ENCODE data around the gene MESP1. TPM values are rescaled to one million over a fixed set of nuclear protein-coding genes. Genes with fewer than 3 reads are reported as not detected.

MESP1 gene
- total RNA-seq, 1 experiment from 2014 or later = 32.9 TPM

GRCh38 chr15:89799011-89799911 is 48.2 kb upstream of the MESP1 start:
- no TSS peak for BruUV-seq (replicated peaks)
- Histone ChIP-seq H3K9me2 (replicated peaks; ENCODE audit: low read length) (no peaks in the 10 kb centered on the region), H3K36me3 (ENCODE audit: low read depth, low read length) (no peaks in the 10 kb centered on the region; the same call in 1 of the 2 replicates), H3K4me1 (ENCODE audit: insufficient read depth, low read length) (peaks cover 10% of the 10 kb centered on the region), H3K27ac (ENCODE audit: low read length) (no peak overlapping the region), H3K4me3 (ENCODE audit: low read length) (no peak overlapping the region), H3K79me2 (ENCODE audit: low read length) (no peaks in the 10 kb centered on the region), H3K4me2 (ENCODE audit: low read length) (no peak overlapping the region), H3F3A (ENCODE audit: low read length, unreplicated experiment) (no peaks in the 10 kb centered on the region), H3K9ac (ENCODE audit: low read length) (no peak overlapping the region), H4K20me1 (ENCODE audit: low read length) (no peaks in the 10 kb centered on the region), H3K9me3 (ENCODE audit: low read length) (no peaks in the 10 kb centered on the region), H2AFZ (ENCODE audit: low read length) (no peak overlapping the region), H3K27me3 (ENCODE audit: low read length) (no peaks in the 10 kb centered on the region)
- intact Hi-C loops (cut with micrococcal nuclease) = no loop called here
- TF ChIP-seq CTCF (conservative IDR thresholded peaks at IDR 0.05; ENCODE audit: low read depth, low read length) = no peak
- no peak for TF ChIP-seq EZH2 (IDR thresholded peaks at IDR 0.05; ENCODE audit: low read length, unreplicated experiment)
- no peak for TF ChIP-seq EZH2phosphoT487 (IDR thresholded peaks at IDR 0.05; ENCODE audit: borderline replicate concordance, low read length)
- ATAC-seq (no peak), DNase-seq (no peak)
- POLR2A ChIA-PET (ENCODE audit: unreplicated experiment) = no interaction called here
- CTCF ChIA-PET = no interaction called here

- Histone ChIP-seq H3K9ac (ENCODE audit: low read length) (no peak overlapping the region), H2AFZ (ENCODE audit: low read length) (no peak overlapping the region), H3K4me1 (ENCODE audit: insufficient read depth, low read length) (peaks cover 10% of the 10 kb centered on the region), H3F3A (ENCODE audit: low read length, unreplicated experiment) (no peaks in the 10 kb centered on the region), H3K9me3 (ENCODE audit: low read length) (no peaks in the 10 kb centered on the region), H4K20me1 (ENCODE audit: low read length) (no peaks in the 10 kb centered on the region), H3K36me3 (ENCODE audit: low read depth, low read length) (no peaks in the 10 kb centered on the region), H3K4me3 (ENCODE audit: low read length) (no peak overlapping the region), H3K4me2 (ENCODE audit: low read length) (no peak overlapping the region), H3K79me2 (ENCODE audit: low read length) (no peaks in the 10 kb centered on the region), H3K27me3 (ENCODE audit: low read length) (no peaks in the 10 kb centered on the region), H3K27ac (ENCODE audit: low read length) (no peak overlapping the region), H3K9me2 (replicated peaks; ENCODE audit: low read length) (no peaks in the 10 kb centered on the region)
- ChIA-PET POLR2A (ENCODE audit: unreplicated experiment) (no interaction called here), CTCF (no interaction called here)
- intact Hi-C loops (cut with micrococcal nuclease) = no loop called here
- DNase-seq (no peak), ATAC-seq (no peak)
- BruUV-seq (replicated peaks) = no TSS peak
- TF ChIP-seq CTCF (conservative IDR thresholded peaks at IDR 0.05; ENCODE audit: low read depth, low read length) (no peak), EZH2phosphoT487 (IDR thresholded peaks at IDR 0.05; ENCODE audit: borderline replicate concordance, low read length) (no peak), EZH2 (IDR thresholded peaks at IDR 0.05; ENCODE audit: low read length, unreplicated experiment) (no peak)
Observed at GRCh38 chr15:89797678-89798201, 46.7 kb upstream of the MESP1 start.

- TF ChIP-seq EZH2 (IDR thresholded peaks at IDR 0.05; ENCODE audit: low read length, unreplicated experiment) = no peak
- no peak for TF ChIP-seq CTCF (conservative IDR thresholded peaks at IDR 0.05; ENCODE audit: low read depth, low read length)
- no peak for TF ChIP-seq EZH2phosphoT487 (IDR thresholded peaks at IDR 0.05; ENCODE audit: borderline replicate concordance, low read length)
Observed at GRCh38 chr15:89795996-89796395, 44.9 kb upstream of the MESP1 start.

More at GRCh38 chr15:89795996-89796395, 44.9 kb upstream of the MESP1 start:
- H3K9ac ChIP-seq (ENCODE audit: low read length) = no peak overlapping the region
- DNase-seq (no peak), ATAC-seq (no peak)
- ChIA-PET CTCF (no interaction called here), POLR2A (ENCODE audit: unreplicated experiment) (no interaction called here)
- H3K9me3 ChIP-seq (ENCODE audit: low read length) = no peaks in the 10 kb centered on the region
- H3K36me3 ChIP-seq (ENCODE audit: low read depth, low read length) = 0 out of 2 replicates have a peak, but pooled peaks cover under 1% of the 10 kb centered on the region
- no peaks in the 10 kb centered on the region for H3F3A ChIP-seq (ENCODE audit: low read length, unreplicated experiment)
- H3K4me3 ChIP-seq (ENCODE audit: low read length) = no peak overlapping the region
- H4K20me1 ChIP-seq (ENCODE audit: low read length) = no peaks in the 10 kb centered on the region
- H3K27ac ChIP-seq (ENCODE audit: low read length) = no peak overlapping the region
- intact Hi-C loops (cut with micrococcal nuclease) = no loop called here
- H3K27me3 ChIP-seq (ENCODE audit: low read length) = no peaks in the 10 kb centered on the region
- peaks cover 10% of the 10 kb centered on the region for H3K4me1 ChIP-seq (ENCODE audit: insufficient read depth, low read length)
- H2AFZ ChIP-seq (ENCODE audit: low read length) = no peak overlapping the region
- H3K9me2 ChIP-seq (replicated peaks; ENCODE audit: low read length) = no peaks in the 10 kb centered on the region
- H3K4me2 ChIP-seq (ENCODE audit: low read length) = no peak overlapping the region
- no TSS peak for BruUV-seq (replicated peaks)
- no peaks in the 10 kb centered on the region for H3K79me2 ChIP-seq (ENCODE audit: low read length)

Measured in PC-3 (cell line).